Measurements from ENCODE around the gene UBE3B. TPM values are rescaled to one million over a fixed set of nuclear protein-coding genes. Genes with fewer than 3 reads are reported as not detected.

UBE3B gene
- total and polyA plus RNA-seq, 4 experiments from 2014 or later, result 24.0 to 58.1 (median 40.1) TPM

DNA sequence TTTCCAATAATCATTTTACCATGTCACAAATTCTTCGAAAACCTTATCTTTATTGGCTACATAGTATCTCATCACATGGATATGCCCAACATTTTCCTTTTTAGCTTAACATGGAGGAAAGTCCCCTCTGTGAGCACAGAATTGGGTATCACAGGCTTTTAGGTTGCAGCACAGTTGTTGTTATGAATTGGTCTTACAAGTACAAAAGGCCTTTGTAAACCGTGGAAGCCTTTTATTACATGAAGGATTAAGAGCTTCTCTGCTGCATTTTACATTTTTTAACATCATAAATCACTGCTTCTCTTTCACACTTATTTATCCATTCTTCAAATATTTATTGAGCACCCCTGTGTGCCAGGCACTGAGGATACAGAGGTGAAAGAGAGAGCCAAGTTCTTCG is 26.2 kb downstream of the UBE3B start:
- Mint-ChIP-seq H3K4me3 (no peak overlapping the region), H3K4me1 (peaks cover 0 to 2% (median 0%) of the 10 kb centered on the region in 4 donors), H3K27ac (no peak overlapping the region), H3K27me3 (no peaks in the 10 kb centered on the region), H3K9me3 (no peaks in the 10 kb centered on the region), H3K36me3 (peaks cover 59 to 88% of the 10 kb centered on the region in 2 donors)
- Histone ChIP-seq H3K27me3 (ENCODE audit: insufficient read depth, low read length) (no peaks in the 10 kb centered on the region), H3K4me3 (ENCODE audit: low read length in 2 of 2) (no peak overlapping the region), H3K27ac (ENCODE audit: low read depth, low read length) (no peak overlapping the region), H3K36me3 (ENCODE audit: insufficient read depth, low read length) (peaks cover 78% of the 10 kb centered on the region), H3K4me1 (ENCODE audit: insufficient read depth, low read length) (no peaks in the 10 kb centered on the region), H3K9me3 (ENCODE audit: control insufficient read depth in 1 of 2, low read length in 2 of 2) (no peaks in the 10 kb centered on the region)
- POLR2A ChIA-PET (ENCODE audit: partially characterized antibody), result no interaction called here
- CTCF ChIA-PET (ENCODE audit: partially characterized antibody), result interaction anchor here (1.6 kb wide), 1 partner anchor 14 kb away, joined by 3 read pairs; no protein-coding TSS in a partner anchor
- no peak for DNase-seq
- intact Hi-C loops (cut with micrococcal nuclease), result no loop called here

DNA sequence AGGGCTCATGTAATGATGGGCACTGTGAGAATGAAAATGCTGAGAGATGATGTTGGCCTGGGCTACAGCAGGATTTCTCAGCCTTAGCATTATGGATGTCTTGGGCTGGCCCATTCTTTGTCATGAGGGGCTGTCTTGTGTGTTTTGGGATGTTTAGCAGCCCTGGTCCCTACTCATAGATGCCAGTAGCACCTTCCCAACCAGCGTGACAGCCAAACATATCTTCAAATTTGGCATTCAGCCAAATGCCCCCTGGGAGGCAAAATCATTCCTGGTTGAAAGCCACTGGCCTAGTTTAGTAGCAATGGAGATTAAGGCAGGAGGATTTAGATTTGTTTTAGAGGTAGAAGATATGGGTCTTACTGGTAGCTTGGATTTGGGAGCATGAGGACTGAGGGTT is 26.6 kb downstream of the UBE3B start:
- Histone ChIP-seq H3K9me3 (ENCODE audit: control insufficient read depth in 1 of 2, low read length in 2 of 2) (no peaks in the 10 kb centered on the region), H3K4me3 (ENCODE audit: low read length in 2 of 2) (no peak overlapping the region), H3K36me3 (ENCODE audit: insufficient read depth, low read length) (peaks cover 74% of the 10 kb centered on the region), H3K27me3 (ENCODE audit: insufficient read depth, low read length) (no peaks in the 10 kb centered on the region), H3K4me1 (ENCODE audit: insufficient read depth, low read length) (no peaks in the 10 kb centered on the region), H3K27ac (ENCODE audit: low read depth, low read length) (no peak overlapping the region)
- ChIA-PET CTCF (ENCODE audit: partially characterized antibody) (interaction anchor here (1.6 kb wide), 2 partner anchors 13 to 15 kb away, joined by 3 read pairs; no protein-coding TSS in a partner anchor), POLR2A (ENCODE audit: partially characterized antibody) (no interaction called here)
- no peak overlapping the region for H3K4me3 Mint-ChIP-seq
- no peaks in the 10 kb centered on the region for H3K27me3 Mint-ChIP-seq
- H3K9me3 Mint-ChIP-seq, result no peaks in the 10 kb centered on the region
- peak overlapping the region in 1 of 7 donors; percentile 14 for H3K27ac Mint-ChIP-seq
- no peak for DNase-seq
- peaks cover 0 to 2% (median 0%) of the 10 kb centered on the region in 4 donors for H3K4me1 Mint-ChIP-seq
- peaks cover 56 to 85% of the 10 kb centered on the region in 2 donors for H3K36me3 Mint-ChIP-seq
- intact Hi-C loops (cut with micrococcal nuclease), result no loop called here

GRCh38 chr12:109510196-109510595 is 32.8 kb downstream of the UBE3B start:
- intact Hi-C loops (cut with micrococcal nuclease), result no loop called here
- Histone ChIP-seq H3K9me3 (ENCODE audit: control insufficient read depth in 1 of 2, low read length in 2 of 2) (no peaks in the 10 kb centered on the region), H3K4me3 (ENCODE audit: low read length in 2 of 2) (no peak overlapping the region), H3K4me1 (ENCODE audit: insufficient read depth, low read length) (no peaks in the 10 kb centered on the region), H3K27ac (ENCODE audit: low read depth, low read length) (no peak overlapping the region), H3K36me3 (ENCODE audit: insufficient read depth, low read length) (peaks cover 70% of the 10 kb centered on the region), H3K27me3 (ENCODE audit: insufficient read depth, low read length) (no peaks in the 10 kb centered on the region)
- ChIA-PET POLR2A (ENCODE audit: partially characterized antibody) (no interaction called here), CTCF (ENCODE audit: partially characterized antibody) (interaction anchor here (1.0 to 2.1 kb wide), 2 partner anchors 8 to 14 kb away, joined by 3 to 6 read pairs; no protein-coding TSS in a partner anchor)
- Mint-ChIP-seq H3K36me3 (peaks cover 61 to 86% of the 10 kb centered on the region in 2 donors), H3K27ac (no peak overlapping the region), H3K4me1 (no peaks in the 10 kb centered on the region), H3K27me3 (no peaks in the 10 kb centered on the region), H3K9me3 (no peaks in the 10 kb centered on the region), H3K4me3 (no peak overlapping the region)
- DNase-seq, result no peak

- Histone ChIP-seq H3K27ac (ENCODE audit: low read depth, low read length) (no peak overlapping the region), H3K4me1 (ENCODE audit: insufficient read depth, low read length) (no peaks in the 10 kb centered on the region), H3K36me3 (ENCODE audit: insufficient read depth, low read length) (peaks cover 65% of the 10 kb centered on the region), H3K9me3 (ENCODE audit: control insufficient read depth in 1 of 2, low read length in 2 of 2) (no peaks in the 10 kb centered on the region), H3K4me3 (ENCODE audit: low read length in 2 of 2) (no peak overlapping the region), H3K27me3 (ENCODE audit: insufficient read depth, low read length) (no peaks in the 10 kb centered on the region)
- H3K4me1 Mint-ChIP-seq, result no peaks in the 10 kb centered on the region
- intact Hi-C loops (cut with micrococcal nuclease), result no loop called here
- ChIA-PET CTCF (ENCODE audit: partially characterized antibody) (no interaction called here), POLR2A (ENCODE audit: partially characterized antibody) (no interaction called here)
- DNase-seq, result no peak
- H3K4me3 Mint-ChIP-seq, result no peak overlapping the region
- H3K9me3 Mint-ChIP-seq, result no peaks in the 10 kb centered on the region
- H3K27ac Mint-ChIP-seq, result no peak overlapping the region
- H3K36me3 Mint-ChIP-seq, result peaks cover 73 to 87% of the 10 kb centered on the region in 2 donors
- no peaks in the 10 kb centered on the region for H3K27me3 Mint-ChIP-seq
Observed at GRCh38 chr12:109512608-109513007, 35.2 kb downstream of the UBE3B start.

DNA sequence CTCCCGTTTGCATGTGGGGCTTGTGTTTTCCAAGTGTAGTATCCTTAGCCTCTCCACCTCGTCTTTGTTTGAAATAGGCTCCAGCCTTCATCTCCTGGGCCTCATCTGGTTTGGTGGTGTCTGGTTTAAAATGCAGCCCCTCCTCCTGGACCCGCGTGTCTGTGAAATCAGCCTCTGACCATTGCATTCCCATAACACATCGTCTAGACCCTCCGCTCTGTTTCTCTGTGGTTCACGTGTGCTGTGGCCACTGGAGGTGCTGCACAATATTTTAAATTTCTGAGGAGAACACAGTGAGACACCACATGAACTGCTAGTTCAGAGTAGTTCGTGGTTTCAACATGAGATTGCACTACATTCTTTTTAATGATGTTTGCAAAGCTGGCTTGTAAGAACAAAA is 35.6 kb downstream of the UBE3B start:
- intact Hi-C loops (cut with micrococcal nuclease), result no loop called here
- H3K27ac ChIP-seq (ENCODE audit: low read depth, low read length), result no peak overlapping the region
- H3K9me3 ChIP-seq (ENCODE audit: control insufficient read depth in 1 of 2, low read length in 2 of 2), result no peaks in the 10 kb centered on the region
- POLR2A ChIA-PET (ENCODE audit: partially characterized antibody), result no interaction called here
- Mint-ChIP-seq H3K27ac (no peak overlapping the region), H3K4me3 (peak overlapping the region in 1 of 8 donors; percentile 3), H3K36me3 (peaks cover 73 to 87% of the 10 kb centered on the region in 2 donors), H3K27me3 (no peaks in the 10 kb centered on the region), H3K9me3 (no peaks in the 10 kb centered on the region), H3K4me1 (no peaks in the 10 kb centered on the region)
- H3K27me3 ChIP-seq (ENCODE audit: insufficient read depth, low read length), result no peaks in the 10 kb centered on the region
- H3K4me1 ChIP-seq (ENCODE audit: insufficient read depth, low read length), result no peaks in the 10 kb centered on the region
- no peak overlapping the region for H3K4me3 ChIP-seq (ENCODE audit: low read length in 2 of 2)
- DNase-seq, result no peak
- CTCF ChIA-PET (ENCODE audit: partially characterized antibody), result no interaction called here
- H3K36me3 ChIP-seq (ENCODE audit: insufficient read depth, low read length), result peaks cover 65% of the 10 kb centered on the region

DNA sequence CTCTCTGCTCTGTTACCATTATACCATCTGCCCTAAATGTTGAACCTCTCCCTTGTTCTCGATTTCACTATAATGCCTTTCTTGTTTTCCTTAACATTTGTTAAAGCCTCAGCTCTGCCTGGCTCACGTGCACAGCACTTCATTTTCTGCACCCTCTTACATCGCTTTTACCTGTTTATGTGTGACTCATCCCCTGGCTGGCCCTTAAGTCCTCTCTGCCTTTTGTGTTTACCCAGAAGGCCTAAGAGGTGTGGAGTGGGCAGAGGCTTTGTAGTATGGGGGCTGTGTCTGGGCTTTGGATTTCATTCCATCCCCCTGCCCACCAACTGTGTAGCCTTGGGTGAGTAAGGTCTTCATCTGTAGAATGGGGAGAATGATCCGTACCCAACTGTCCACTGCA is 36.5 kb downstream of the UBE3B start:
- H3K27me3 ChIP-seq (ENCODE audit: insufficient read depth, low read length), result no peaks in the 10 kb centered on the region
- Mint-ChIP-seq H3K27me3 (no peaks in the 10 kb centered on the region), H3K4me1 (no peaks in the 10 kb centered on the region), H3K27ac (peak overlapping the region in 1 of 7 donors; percentile 13), H3K4me3 (no peak overlapping the region), H3K36me3 (peaks cover 76 to 88% of the 10 kb centered on the region in 2 donors), H3K9me3 (no peaks in the 10 kb centered on the region)
- ChIA-PET CTCF (ENCODE audit: partially characterized antibody) (no interaction called here), POLR2A (ENCODE audit: partially characterized antibody) (no interaction called here)
- H3K27ac ChIP-seq (ENCODE audit: low read depth, low read length), result no peak overlapping the region
- H3K4me1 ChIP-seq (ENCODE audit: insufficient read depth, low read length), result no peaks in the 10 kb centered on the region
- H3K36me3 ChIP-seq (ENCODE audit: insufficient read depth, low read length), result peaks cover 67% of the 10 kb centered on the region
- H3K4me3 ChIP-seq (ENCODE audit: low read length in 2 of 2), result no peak overlapping the region
- intact Hi-C loops (cut with micrococcal nuclease), result no loop called here
- DNase-seq, result no peak
- no peaks in the 10 kb centered on the region for H3K9me3 ChIP-seq (ENCODE audit: control insufficient read depth in 1 of 2, low read length in 2 of 2)

GRCh38 chr12:109517619-109518018 is 40.2 kb downstream of the UBE3B start:
- no peak for DNase-seq
- no peaks in the 10 kb centered on the region for H3K4me1 Mint-ChIP-seq
- peak overlapping the region in 2 of 7 donors; percentile 35 to 57 for H3K27ac Mint-ChIP-seq
- no peak overlapping the region for H3K27ac ChIP-seq (ENCODE audit: low read depth, low read length)
- H3K27me3 Mint-ChIP-seq, result no peaks in the 10 kb centered on the region
- H3K27me3 ChIP-seq (ENCODE audit: insufficient read depth, low read length), result no peaks in the 10 kb centered on the region
- H3K36me3 Mint-ChIP-seq, result peaks cover 69 to 86% of the 10 kb centered on the region in 2 donors
- no peak overlapping the region for H3K4me3 ChIP-seq (ENCODE audit: low read length in 2 of 2)
- no peak overlapping the region for H3K4me3 Mint-ChIP-seq
- intact Hi-C loops (cut with micrococcal nuclease), result no loop called here
- ChIA-PET POLR2A (ENCODE audit: partially characterized antibody) (no interaction called here), CTCF (ENCODE audit: partially characterized antibody) (interaction anchor here (0.9 to 5.4 kb wide), 6 partner anchors 8 to 256 kb away, joined by 3 to 43 read pairs (median 4); partner anchors contain the start of genes MMAB and MVK)
- no peaks in the 10 kb centered on the region for H3K4me1 ChIP-seq (ENCODE audit: insufficient read depth, low read length)
- no peaks in the 10 kb centered on the region for H3K9me3 ChIP-seq (ENCODE audit: control insufficient read depth in 1 of 2, low read length in 2 of 2)
- H3K9me3 Mint-ChIP-seq, result no peaks in the 10 kb centered on the region
- peaks cover 68% of the 10 kb centered on the region for H3K36me3 ChIP-seq (ENCODE audit: insufficient read depth, low read length)

Measured in CD4-positive, alpha-beta memory T cell (primary cell).